ENCODE data around the gene PDIA2.

PDIA2 gene

GRCh38 chr16:309476-309875 lies 26.5 kb downstream of the PDIA2 start:
- Histone ChIP-seq H3K9me3 (ENCODE audit: control insufficient read depth in 5 of 5, low read length in 5 of 5) (no peaks in the 10 kb centered on the region), H3K9ac (ENCODE audit: low read length in 5 of 5) (no peak overlapping the region), H3K4me1 (ENCODE audit: control insufficient read depth in 5 of 5, insufficient read depth in 5 of 5, low read length in 5 of 5) (peaks cover 0 to 2% (median 0%) of the 10 kb centered on the region in 5 donors), H3K27me3 (ENCODE audit: control insufficient read depth in 5 of 5, insufficient read depth in 4 of 5, low read length in 5 of 5) (no peaks in the 10 kb centered on the region), H3K36me3 (ENCODE audit: control insufficient read depth in 5 of 5, insufficient read depth in 5 of 5, low read length in 5 of 5) (peaks cover 0 to 74% (median 63%) of the 10 kb centered on the region in 5 donors), H3K27ac (ENCODE audit: low read depth, low read length) (no peak overlapping the region), H3K4me3 (ENCODE audit: low read depth in 1 of 5, low read length in 5 of 5) (no peak overlapping the region)

- Histone ChIP-seq H3K4me1 (ENCODE audit: control insufficient read depth in 5 of 5, insufficient read depth in 5 of 5, low read length in 5 of 5) (peaks cover 0 to 2% (median 0%) of the 10 kb centered on the region in 5 donors), H3K9ac (ENCODE audit: low read length in 5 of 5) (no peak overlapping the region), H3K27me3 (ENCODE audit: control insufficient read depth in 5 of 5, insufficient read depth in 4 of 5, low read length in 5 of 5) (no peaks in the 10 kb centered on the region), H3K4me3 (ENCODE audit: low read depth in 1 of 5, low read length in 5 of 5) (no peak overlapping the region), H3K27ac (ENCODE audit: low read depth, low read length) (no peak overlapping the region), H3K9me3 (ENCODE audit: control insufficient read depth in 5 of 5, low read length in 5 of 5) (no peaks in the 10 kb centered on the region), H3K36me3 (ENCODE audit: control insufficient read depth in 5 of 5, insufficient read depth in 5 of 5, low read length in 5 of 5) (peaks cover 0 to 66% (median 55%) of the 10 kb centered on the region in 5 donors)
Measured at GRCh38 chr16:311725-312124, 28.8 kb downstream of the PDIA2 start.

DNA sequence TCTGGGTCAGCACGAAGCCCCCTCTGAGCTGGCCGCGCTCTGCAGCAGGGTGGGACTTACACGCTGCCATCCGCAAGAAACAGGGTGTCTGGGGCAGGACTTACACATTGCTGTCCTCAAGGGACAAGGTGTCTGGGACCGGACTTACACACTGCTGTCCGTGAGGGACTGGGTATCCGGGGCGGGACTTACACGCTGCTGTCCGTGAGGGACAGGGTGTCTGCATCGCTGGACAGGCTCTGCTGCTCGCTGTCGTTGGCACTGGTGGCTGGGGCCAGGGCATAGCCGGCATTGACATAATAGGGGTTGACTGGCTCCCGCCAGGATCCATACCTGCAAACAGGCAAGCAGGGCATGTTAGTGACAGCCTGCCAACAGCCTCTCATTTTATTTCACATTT lies 31.4 kb downstream of the PDIA2 start:
- Histone ChIP-seq H3K27ac (ENCODE audit: low read depth, low read length) (no peak overlapping the region), H3K27me3 (ENCODE audit: control insufficient read depth in 5 of 5, insufficient read depth in 4 of 5, low read length in 5 of 5) (no peaks in the 10 kb centered on the region), H3K36me3 (ENCODE audit: control insufficient read depth in 5 of 5, insufficient read depth in 5 of 5, low read length in 5 of 5) (peaks cover 0 to 56% (median 50%) of the 10 kb centered on the region in 5 donors), H3K4me1 (ENCODE audit: control insufficient read depth in 5 of 5, insufficient read depth in 5 of 5, low read length in 5 of 5) (peaks cover 0 to 2% (median 0%) of the 10 kb centered on the region in 5 donors), H3K9ac (ENCODE audit: low read length in 5 of 5) (no peak overlapping the region), H3K4me3 (ENCODE audit: low read depth in 1 of 5, low read length in 5 of 5) (no peak overlapping the region), H3K9me3 (ENCODE audit: control insufficient read depth in 5 of 5, low read length in 5 of 5) (no peaks in the 10 kb centered on the region)

DNA sequence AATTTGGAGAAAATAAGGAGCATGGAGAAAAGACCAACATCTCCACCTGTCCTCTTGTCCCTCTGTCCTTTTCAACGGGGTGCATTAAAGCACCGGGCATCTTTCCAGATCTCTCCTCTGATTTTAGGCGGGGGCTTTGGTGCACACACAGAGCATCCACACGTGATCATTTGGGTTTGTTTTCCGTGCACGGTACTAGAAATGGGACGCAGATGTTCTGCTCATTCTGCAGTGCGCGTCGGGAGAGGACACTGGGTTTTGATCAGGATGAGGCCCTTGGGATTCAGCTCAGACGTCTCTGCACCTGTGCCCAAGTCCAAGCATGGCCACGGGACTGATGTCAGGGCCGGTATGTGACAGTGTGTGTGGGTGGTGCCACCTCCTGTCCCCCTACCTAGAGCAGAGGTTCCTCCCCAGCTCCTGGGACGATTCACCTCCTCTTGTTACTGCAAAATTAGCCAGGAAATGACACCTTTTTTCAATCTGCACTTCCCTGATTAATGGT lies 31.9 kb downstream of the PDIA2 start:
- Histone ChIP-seq H3K4me1 (ENCODE audit: control insufficient read depth in 5 of 5, insufficient read depth in 5 of 5, low read length in 5 of 5) (no peaks in the 10 kb centered on the region), H3K27ac (ENCODE audit: low read depth, low read length) (no peak overlapping the region), H3K4me3 (ENCODE audit: low read depth in 1 of 5, low read length in 5 of 5) (no peak overlapping the region), H3K27me3 (ENCODE audit: control insufficient read depth in 5 of 5, insufficient read depth in 4 of 5, low read length in 5 of 5) (no peaks in the 10 kb centered on the region), H3K9me3 (ENCODE audit: control insufficient read depth in 5 of 5, low read length in 5 of 5) (no peaks in the 10 kb centered on the region), H3K36me3 (ENCODE audit: control insufficient read depth in 5 of 5, insufficient read depth in 5 of 5, low read length in 5 of 5) (peaks cover 0 to 53% (median 47%) of the 10 kb centered on the region in 5 donors), H3K9ac (ENCODE audit: low read length in 5 of 5) (no peak overlapping the region)

DNA sequence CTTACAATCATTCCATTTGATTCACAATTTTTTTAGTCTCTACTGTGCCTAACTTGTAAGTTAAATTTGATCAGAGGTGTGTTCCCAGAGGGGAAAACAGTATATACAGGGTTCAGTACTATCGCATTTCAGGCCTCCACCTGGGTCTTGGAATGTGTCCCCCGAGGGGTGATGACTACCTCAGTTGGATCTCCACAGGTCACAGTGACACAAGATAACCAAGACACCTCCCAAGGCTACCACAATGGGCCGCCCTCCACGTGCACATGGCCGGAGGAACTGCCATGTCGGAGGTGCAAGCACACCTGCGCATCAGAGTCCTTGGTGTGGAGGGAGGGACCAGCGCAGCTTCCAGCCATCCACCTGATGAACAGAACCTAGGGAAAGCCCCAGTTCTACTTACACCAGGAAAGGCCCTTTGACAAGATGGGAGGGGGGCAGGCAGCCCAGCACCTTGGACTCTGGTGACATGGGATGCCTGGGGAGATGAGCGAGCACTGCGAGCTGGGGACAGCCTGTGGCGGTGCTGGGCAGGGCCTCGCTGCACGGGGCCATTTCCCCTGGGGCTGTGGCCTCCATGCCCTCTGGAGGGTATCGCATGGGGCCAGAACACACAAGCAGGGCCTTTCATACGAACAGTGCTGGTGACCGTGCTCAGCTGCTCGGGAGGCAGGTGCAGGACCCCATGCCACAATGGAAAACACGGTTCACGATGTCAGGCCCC lies 33.9 kb downstream of the PDIA2 start:
- H3K27me3 ChIP-seq (ENCODE audit: control insufficient read depth in 5 of 5, insufficient read depth in 4 of 5, low read length in 5 of 5) = no peaks in the 10 kb centered on the region
- no peaks in the 10 kb centered on the region for H3K4me1 ChIP-seq (ENCODE audit: control insufficient read depth in 5 of 5, insufficient read depth in 5 of 5, low read length in 5 of 5)
- H3K9ac ChIP-seq (ENCODE audit: low read length in 5 of 5) = no peak overlapping the region
- H3K4me3 ChIP-seq (ENCODE audit: low read depth in 1 of 5, low read length in 5 of 5) = no peak overlapping the region
- peaks cover 0 to 45% (median 39%) of the 10 kb centered on the region in 5 donors for H3K36me3 ChIP-seq (ENCODE audit: control insufficient read depth in 5 of 5, insufficient read depth in 5 of 5, low read length in 5 of 5)
- no peaks in the 10 kb centered on the region for H3K9me3 ChIP-seq (ENCODE audit: control insufficient read depth in 5 of 5, low read length in 5 of 5)
- no peak overlapping the region for H3K27ac ChIP-seq (ENCODE audit: low read depth, low read length)

DNA sequence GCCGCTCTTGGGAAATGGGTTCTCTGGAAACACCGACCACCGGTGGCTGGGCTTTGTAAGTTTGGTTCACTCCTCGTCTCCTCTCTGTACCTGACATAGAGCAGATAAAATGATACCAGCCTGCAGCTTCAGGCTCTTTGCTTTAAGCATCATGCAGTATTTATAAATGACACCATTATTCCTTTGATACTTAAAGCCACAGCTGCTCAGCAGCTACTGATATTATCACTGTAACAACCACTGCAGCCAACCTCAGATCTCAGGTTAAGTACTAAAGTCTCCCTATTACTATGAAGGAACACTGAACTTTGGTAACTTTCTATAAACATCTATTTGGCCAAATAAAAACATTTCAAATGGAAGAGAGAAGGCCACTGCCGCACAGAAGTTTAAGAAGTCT lies 34.6 kb downstream of the PDIA2 start:
- no peaks in the 10 kb centered on the region for H3K4me1 ChIP-seq (ENCODE audit: control insufficient read depth in 5 of 5, insufficient read depth in 5 of 5, low read length in 5 of 5)
- no peak overlapping the region for H3K27ac ChIP-seq (ENCODE audit: low read depth, low read length)
- no peak overlapping the region for H3K4me3 ChIP-seq (ENCODE audit: low read depth in 1 of 5, low read length in 5 of 5)
- no peaks in the 10 kb centered on the region for H3K9me3 ChIP-seq (ENCODE audit: control insufficient read depth in 5 of 5, low read length in 5 of 5)
- peaks cover 0 to 44% (median 43%) of the 10 kb centered on the region in 5 donors for H3K36me3 ChIP-seq (ENCODE audit: control insufficient read depth in 5 of 5, insufficient read depth in 5 of 5, low read length in 5 of 5)
- H3K27me3 ChIP-seq (ENCODE audit: control insufficient read depth in 5 of 5, insufficient read depth in 4 of 5, low read length in 5 of 5) = no peaks in the 10 kb centered on the region
- H3K9ac ChIP-seq (ENCODE audit: low read length in 5 of 5) = no peak overlapping the region

DNA sequence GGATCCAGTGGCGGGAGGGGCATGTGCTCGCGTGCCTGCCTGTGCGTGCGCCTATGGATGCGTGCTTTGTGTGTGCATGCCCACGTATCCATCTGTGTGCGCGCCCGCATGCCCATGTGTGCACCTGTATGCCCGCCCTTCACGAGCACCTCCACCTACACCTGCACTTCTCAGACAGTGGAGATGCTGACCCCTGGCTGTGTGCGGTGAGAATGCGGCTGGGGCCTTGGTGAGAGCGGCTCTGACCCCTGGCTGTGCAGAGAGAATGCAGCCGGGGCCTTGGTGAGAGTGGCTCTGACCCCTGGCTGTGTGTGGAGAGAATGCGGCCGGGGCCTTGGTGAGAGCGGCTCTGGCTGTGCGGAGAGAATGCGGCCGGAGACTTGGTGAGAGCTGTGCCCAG lies 35.7 kb downstream of the PDIA2 start:
- no peak overlapping the region for H3K27ac ChIP-seq (ENCODE audit: low read depth, low read length)
- no peak overlapping the region for H3K4me3 ChIP-seq (ENCODE audit: low read depth in 1 of 5, low read length in 5 of 5)
- H3K9ac ChIP-seq (ENCODE audit: low read length in 5 of 5) = no peak overlapping the region
- H3K4me1 ChIP-seq (ENCODE audit: control insufficient read depth in 5 of 5, insufficient read depth in 5 of 5, low read length in 5 of 5) = no peaks in the 10 kb centered on the region
- no peaks in the 10 kb centered on the region for H3K9me3 ChIP-seq (ENCODE audit: control insufficient read depth in 5 of 5, low read length in 5 of 5)
- H3K36me3 ChIP-seq (ENCODE audit: control insufficient read depth in 5 of 5, insufficient read depth in 5 of 5, low read length in 5 of 5) = peaks cover 0 to 34% (median 33%) of the 10 kb centered on the region in 5 donors
- no peaks in the 10 kb centered on the region for H3K27me3 ChIP-seq (ENCODE audit: control insufficient read depth in 5 of 5, insufficient read depth in 4 of 5, low read length in 5 of 5)

DNA sequence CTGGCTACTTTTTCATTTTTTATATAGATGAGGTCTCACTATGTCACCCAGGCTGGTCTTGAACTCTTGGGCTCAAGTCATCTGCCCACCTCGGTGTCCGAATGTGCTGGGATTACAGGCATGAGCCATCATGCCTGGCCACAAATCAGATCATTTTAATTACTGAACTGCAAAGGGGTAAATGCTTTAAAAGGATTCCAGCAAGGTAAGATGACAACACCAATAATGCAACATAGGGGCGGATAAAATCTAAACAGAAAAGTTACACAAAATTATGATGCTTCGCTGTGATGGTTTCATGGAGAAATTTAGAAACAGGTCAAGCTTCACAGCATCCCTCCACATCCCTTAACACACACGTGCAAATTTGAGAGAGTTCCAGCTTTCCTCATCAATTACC lies 37.2 kb downstream of the PDIA2 start:
- no peaks in the 10 kb centered on the region for H3K27me3 ChIP-seq (ENCODE audit: control insufficient read depth in 5 of 5, insufficient read depth in 4 of 5, low read length in 5 of 5)
- no peak overlapping the region for H3K9ac ChIP-seq (ENCODE audit: low read length in 5 of 5)
- H3K4me1 ChIP-seq (ENCODE audit: control insufficient read depth in 5 of 5, insufficient read depth in 5 of 5, low read length in 5 of 5) = peaks cover 0 to 11% (median under 1%) of the 10 kb centered on the region in 5 donors
- no peak overlapping the region for H3K4me3 ChIP-seq (ENCODE audit: low read depth in 1 of 5, low read length in 5 of 5)
- no peaks in the 10 kb centered on the region for H3K9me3 ChIP-seq (ENCODE audit: control insufficient read depth in 5 of 5, low read length in 5 of 5)
- H3K36me3 ChIP-seq (ENCODE audit: control insufficient read depth in 5 of 5, insufficient read depth in 5 of 5, low read length in 5 of 5) = peaks cover 0 to 24% (median 23%) of the 10 kb centered on the region in 5 donors
- no peak overlapping the region for H3K27ac ChIP-seq (ENCODE audit: low read depth, low read length)

DNA sequence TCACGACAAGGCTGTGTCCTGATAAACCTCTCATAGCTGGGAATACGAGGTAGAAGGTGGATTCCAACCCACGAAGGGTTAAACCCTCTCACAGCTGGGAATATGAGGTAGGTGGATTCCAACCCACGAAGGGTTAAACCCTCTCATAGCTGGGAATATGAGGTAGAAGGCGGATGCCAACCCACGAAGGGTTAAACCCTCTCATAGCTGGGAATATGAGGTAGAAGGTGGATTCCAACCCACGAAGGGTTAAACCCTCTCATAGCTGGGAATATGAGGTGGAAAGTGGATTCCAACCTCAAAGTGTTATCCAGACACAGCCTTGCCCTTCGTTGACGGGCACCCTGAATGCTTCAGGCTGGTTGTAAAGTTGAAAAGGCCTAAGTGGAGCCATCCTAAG lies 38.6 kb downstream of the PDIA2 start:
- Histone ChIP-seq H3K27ac (ENCODE audit: low read depth, low read length) (no peak overlapping the region), H3K9ac (ENCODE audit: low read length in 5 of 5) (no peak overlapping the region)

GRCh38 chr16:322476-323143 lies 39.6 kb downstream of the PDIA2 start:
- Histone ChIP-seq H3K4me1 (ENCODE audit: control insufficient read depth in 5 of 5, insufficient read depth in 5 of 5, low read length in 5 of 5) (peaks cover 0 to 25% (median 13%) of the 10 kb centered on the region in 5 donors), H3K9ac (ENCODE audit: low read length in 5 of 5) (no peak overlapping the region), H3K9me3 (ENCODE audit: control insufficient read depth in 5 of 5, low read length in 5 of 5) (no peaks in the 10 kb centered on the region), H3K27ac (ENCODE audit: low read depth, low read length) (no peak overlapping the region), H3K27me3 (ENCODE audit: control insufficient read depth in 5 of 5, insufficient read depth in 4 of 5, low read length in 5 of 5) (no peaks in the 10 kb centered on the region), H3K4me3 (ENCODE audit: low read depth in 1 of 5, low read length in 5 of 5) (no peak overlapping the region), H3K36me3 (ENCODE audit: control insufficient read depth in 5 of 5, insufficient read depth in 5 of 5, low read length in 5 of 5) (peaks cover 0 to 22% (median 20%) of the 10 kb centered on the region in 5 donors)

More for the DNA sequence above, 38.6 kb downstream of the PDIA2 start:
- Histone ChIP-seq H3K4me1 (ENCODE audit: control insufficient read depth in 5 of 5, insufficient read depth in 5 of 5, low read length in 5 of 5) (peaks cover 0 to 18% (median 7%) of the 10 kb centered on the region in 5 donors), H3K27me3 (ENCODE audit: control insufficient read depth in 5 of 5, insufficient read depth in 4 of 5, low read length in 5 of 5) (no peaks in the 10 kb centered on the region), H3K36me3 (ENCODE audit: control insufficient read depth in 5 of 5, insufficient read depth in 5 of 5, low read length in 5 of 5) (peaks cover 0 to 24% (median 23%) of the 10 kb centered on the region in 5 donors), H3K4me3 (ENCODE audit: low read depth in 1 of 5, low read length in 5 of 5) (no peak overlapping the region), H3K9me3 (ENCODE audit: control insufficient read depth in 5 of 5, low read length in 5 of 5) (no peaks in the 10 kb centered on the region)

Data from subcutaneous abdominal adipose tissue (tissue), 5 donors.